Aorta (tissue), 5 donors: ENCODE results near the gene GPR146. TPM values are rescaled to one million over a fixed set of nuclear protein-coding genes. Genes with fewer than 3 reads are reported as not detected.

Source experiments
- ATAC-seq: fragments of 200-7000 bp; cut with Tn5 transposase; one replicate; pipeline ENCODE4 v1.9.1; 2022; ENCODE audit warnings: moderate library complexity; ENCODE audit not compliant: low FRiP score
- DNase-seq, 2 donors: peaks; one replicate each; pipeline ENCODE4 v3.0.0-alpha.2; 2020
- H3K27ac ChIP-seq, 2 donors: one replicate each; pipeline ENCODE4 v1.5.1; 2013; ENCODE audit warnings: low read length in 2 of 2, mild to moderate bottlenecking in 2 of 2, moderate library complexity in 2 of 2, control low read depth in 1 of 2, inconsistent platforms in 1 of 2, low read depth in 1 of 2
- H3K27me3 ChIP-seq, 2 donors: one replicate each; pipeline ENCODE4 v1.6.1; 2013; ENCODE audit warnings: control low read depth in 1 of 2, low read length in 1 of 2, mild to moderate bottlenecking in 1 of 2, moderate library complexity in 1 of 2; ENCODE audit not compliant: insufficient read depth in 2 of 2, control insufficient read depth in 1 of 2
- H3K36me3 ChIP-seq, 2 donors: one replicate each; pipeline ENCODE4 v1.6.1; 2013; ENCODE audit warnings: control low read depth in 1 of 2, low read length in 1 of 2, mild to moderate bottlenecking in 1 of 2; ENCODE audit not compliant: insufficient read depth in 2 of 2, control insufficient read depth in 1 of 2
- H3K4me1 ChIP-seq, 2 donors: one replicate each; pipeline ENCODE4 v1.6.1; 2013; ENCODE audit warnings: low read length in 2 of 2, control low read depth in 1 of 2, mild to moderate bottlenecking in 1 of 2, moderate library complexity in 1 of 2; ENCODE audit not compliant: insufficient read depth in 2 of 2, control insufficient read depth in 1 of 2
- H3K4me3 ChIP-seq, 2 donors: one replicate each; pipeline ENCODE4 v1.5.1; 2013; ENCODE audit warnings: low read length in 2 of 2, control low read depth in 1 of 2, mild to moderate bottlenecking in 1 of 2
- H3K9me3 ChIP-seq: one replicate; pipeline ENCODE4 v1.6.1; 2013; ENCODE audit warnings: mild to moderate bottlenecking, low read length; ENCODE audit not compliant: control insufficient read depth
- WGBS, 2 donors: extraction: QIAGEN DNeasy Blood & Tissue Kit; methylation state at CpG; one replicate each; pipeline ENCODE4 v1.1.7; 2013; 5-methylcytosine and 5-hydroxymethylcytosine counted together
- intact Hi-C, 2 donors: fragments of 100-400 bp; cut with DNase I; formaldehyde crosslinking; loops; one replicate each; pipeline versions ENCODE4 v1.14.2 to v1.15.0; 2022
- polyA plus RNA-seq, 2 donors: library from polyadenylated mRNA; stranded (reverse); fragments of 200-250 nt; gene quantifications; one replicate each; pipeline ENCODE4 v1.2.3, GENCODE V29; 2013
- total RNA-seq, 2 donors: library from RNA; stranded (reverse); fragmentation: NEBNext Ultra II Directional; extraction: Animal tissue kit (Norgen Biotek cat#: 25700); gene quantifications; one replicate each; pipeline ENCODE4 v1.2.1, GENCODE V29; 2021
- donor health status: healthy with polysubstance abuse.
- donor health status: Bipolar disorder and iron deficiency.
- donor health status: DM: no; HTN: no; CAD: no.
- donor health status: DM: no; HTN: no; CAD: no.
- donor health status: DM: yes; HTN: yes; CAD: no.

Gene GPR146
- total and polyA plus RNA-seq, 4 donors = 2.2 to 44.2 (median 10.4) TPM

DNA sequence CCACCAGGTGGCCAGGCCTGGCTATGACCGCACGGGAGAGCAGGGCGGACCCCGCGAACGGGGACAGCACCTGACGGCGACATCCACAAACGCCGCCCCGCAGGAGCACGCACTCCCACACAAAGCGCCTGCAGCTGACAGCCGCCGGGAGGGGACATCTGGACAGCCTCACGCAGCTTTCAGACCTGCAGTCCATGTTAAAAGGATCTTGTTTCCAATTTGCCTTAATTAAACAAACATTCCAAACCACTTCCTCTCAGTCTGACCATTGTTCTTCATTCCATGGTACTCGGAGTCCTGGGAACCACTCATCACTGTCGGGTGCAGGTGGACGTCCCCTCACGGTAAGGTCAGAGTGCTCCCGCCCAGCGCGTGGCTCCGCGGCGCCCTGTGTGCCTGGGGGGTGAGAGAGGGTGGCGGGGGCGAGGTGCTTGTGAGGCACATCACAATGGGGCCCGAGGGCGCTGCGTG lies 37.6 kb downstream of the GPR146 start:
- intact Hi-C loops = no loop called here

DNA sequence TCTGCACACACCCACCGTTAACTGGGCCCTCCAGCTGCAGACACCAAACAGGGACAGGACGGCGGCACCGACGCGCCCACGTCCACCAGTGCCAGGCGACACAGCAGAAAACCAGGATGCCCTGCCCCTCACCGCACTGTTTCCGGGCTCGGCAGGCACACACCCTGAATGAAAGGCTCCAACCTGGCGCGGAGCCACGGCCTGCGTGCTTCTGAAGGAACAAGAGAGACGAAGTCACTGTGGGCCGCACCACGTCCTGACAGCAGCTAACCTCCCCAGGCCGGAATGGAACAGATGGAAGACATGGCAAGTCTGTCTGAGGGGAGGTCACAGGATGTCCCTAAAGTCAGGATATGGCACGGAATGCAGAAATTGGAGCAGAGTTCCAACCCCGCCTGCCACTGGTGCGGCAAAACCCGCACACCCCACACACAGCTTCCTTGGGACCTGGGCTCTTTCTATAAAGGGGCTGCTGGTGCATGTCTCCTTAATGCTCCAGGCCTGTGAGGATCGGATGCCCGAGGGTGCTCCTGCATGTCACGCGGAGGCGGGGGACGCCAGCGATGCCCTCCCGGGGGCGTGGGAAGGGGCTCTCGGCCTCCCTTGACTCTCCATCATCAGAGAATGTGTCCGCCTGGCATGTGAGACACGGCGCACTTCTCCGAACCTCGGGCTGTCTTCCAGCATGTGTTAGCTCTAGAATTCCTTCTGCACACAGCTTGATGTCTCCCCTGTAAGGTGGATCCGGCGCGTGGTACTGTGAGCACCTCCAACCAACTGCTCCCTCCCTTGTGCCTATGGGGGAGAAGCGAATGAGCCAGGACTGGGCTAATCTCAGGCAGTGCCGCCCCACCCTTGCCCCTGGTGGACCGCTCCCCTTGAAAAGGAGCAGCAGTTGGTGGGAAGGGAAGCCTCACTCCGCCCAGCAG lies 39.6 kb downstream of the GPR146 start:
- Histone ChIP-seq H3K9me3 (no peaks in the 10 kb centered on the region), H3K27me3 (no peaks in the 10 kb centered on the region), H3K27ac (no peak overlapping the region), H3K36me3 (no peaks in the 10 kb centered on the region), H3K4me1 (no peaks in the 10 kb centered on the region), H3K4me3 (no peak overlapping the region)
- intact Hi-C loops = no loop called here
- WGBS, 2 donors = 93 to 95% methylated on average over 45 of the region's 45 CpGs
- no peak for DNase-seq
- no peak for ATAC-seq

More for the DNA sequence above, 37.6 kb downstream of the GPR146 start:
- ATAC-seq = no peak
- no peaks in the 10 kb centered on the region for H3K9me3 ChIP-seq
- no peak for DNase-seq
- H3K27me3 ChIP-seq = no peaks in the 10 kb centered on the region
- H3K36me3 ChIP-seq = no peaks in the 10 kb centered on the region
- no peaks in the 10 kb centered on the region for H3K4me1 ChIP-seq
- no peak overlapping the region for H3K4me3 ChIP-seq
- WGBS, 2 donors = 92 to 95% methylated on average over 31 of the region's 31 CpGs
- H3K27ac ChIP-seq = no peak overlapping the region

DNA sequence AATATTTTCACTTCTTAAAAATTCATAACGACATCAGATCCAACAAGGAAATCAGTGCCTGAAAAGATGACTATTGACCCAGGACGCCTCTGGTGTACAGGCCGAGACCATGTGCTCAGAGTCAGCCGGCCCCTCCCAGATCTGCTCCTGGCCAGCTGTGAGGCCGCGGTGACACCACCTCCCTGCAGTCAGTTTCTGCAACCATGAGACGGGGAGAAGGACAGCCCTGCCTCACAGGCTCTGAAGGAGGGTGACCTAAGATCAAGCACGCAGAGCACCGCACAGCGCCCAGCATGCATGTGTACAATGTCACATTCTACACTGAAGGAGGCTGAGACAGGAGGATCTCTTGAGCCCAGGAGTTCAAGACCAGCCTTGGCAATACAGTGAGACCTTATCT lies 40.9 kb downstream of the GPR146 start:
- no peak for DNase-seq
- Histone ChIP-seq H3K27ac (no peak overlapping the region), H3K4me3 (no peak overlapping the region), H3K9me3 (no peaks in the 10 kb centered on the region), H3K4me1 (no peaks in the 10 kb centered on the region), H3K36me3 (no peaks in the 10 kb centered on the region), H3K27me3 (no peaks in the 10 kb centered on the region)
- ATAC-seq = no peak
- 90 to 92% methylated on average over 10 of the region's 10 CpGs for WGBS, 2 donors
- intact Hi-C loops = loop anchor here (5.0 kb wide), 1 partner anchor 52 kb away; a partner anchor contains a TSS

DNA sequence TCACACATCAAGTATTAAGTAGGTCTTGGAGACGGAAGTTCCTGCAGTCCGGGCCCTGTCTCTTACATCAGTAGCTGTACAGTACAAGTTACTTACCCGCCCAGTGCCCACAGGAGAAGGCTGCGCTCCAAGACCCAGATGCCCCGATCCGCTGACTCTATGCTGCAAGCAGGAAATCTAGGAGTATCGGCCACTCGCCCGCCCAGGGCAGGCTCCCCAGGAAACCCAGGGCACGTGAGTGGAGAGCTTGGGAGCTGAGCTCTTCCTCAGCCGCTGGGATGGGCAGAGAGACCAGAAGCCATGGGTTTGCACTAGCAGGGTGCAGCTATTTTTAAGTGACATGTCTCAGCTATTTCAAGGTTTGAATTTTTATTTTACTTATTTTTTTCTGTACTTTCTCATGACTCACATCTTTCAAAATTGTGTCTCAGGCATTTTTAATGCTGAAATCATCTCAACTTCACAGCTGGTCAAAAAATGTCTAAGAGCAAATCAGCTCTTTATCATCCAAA lies 41.6 kb downstream of the GPR146 start:
- Histone ChIP-seq H3K4me3 (no peak overlapping the region), H3K4me1 (no peaks in the 10 kb centered on the region), H3K27ac (peak overlapping the region in 1 of 2 donors; percentile 22), H3K9me3 (no peaks in the 10 kb centered on the region), H3K36me3 (no peaks in the 10 kb centered on the region), H3K27me3 (no peaks in the 10 kb centered on the region)
- no peak for DNase-seq
- ATAC-seq = no peak
- WGBS, 2 donors = 28 to 41% methylated on average over 11 of the region's 11 CpGs
- intact Hi-C loops = loop anchor here (2.0 to 5.0 kb wide), 2 partner anchors 37 to 51 kb away; a partner anchor contains a TSS

DNA sequence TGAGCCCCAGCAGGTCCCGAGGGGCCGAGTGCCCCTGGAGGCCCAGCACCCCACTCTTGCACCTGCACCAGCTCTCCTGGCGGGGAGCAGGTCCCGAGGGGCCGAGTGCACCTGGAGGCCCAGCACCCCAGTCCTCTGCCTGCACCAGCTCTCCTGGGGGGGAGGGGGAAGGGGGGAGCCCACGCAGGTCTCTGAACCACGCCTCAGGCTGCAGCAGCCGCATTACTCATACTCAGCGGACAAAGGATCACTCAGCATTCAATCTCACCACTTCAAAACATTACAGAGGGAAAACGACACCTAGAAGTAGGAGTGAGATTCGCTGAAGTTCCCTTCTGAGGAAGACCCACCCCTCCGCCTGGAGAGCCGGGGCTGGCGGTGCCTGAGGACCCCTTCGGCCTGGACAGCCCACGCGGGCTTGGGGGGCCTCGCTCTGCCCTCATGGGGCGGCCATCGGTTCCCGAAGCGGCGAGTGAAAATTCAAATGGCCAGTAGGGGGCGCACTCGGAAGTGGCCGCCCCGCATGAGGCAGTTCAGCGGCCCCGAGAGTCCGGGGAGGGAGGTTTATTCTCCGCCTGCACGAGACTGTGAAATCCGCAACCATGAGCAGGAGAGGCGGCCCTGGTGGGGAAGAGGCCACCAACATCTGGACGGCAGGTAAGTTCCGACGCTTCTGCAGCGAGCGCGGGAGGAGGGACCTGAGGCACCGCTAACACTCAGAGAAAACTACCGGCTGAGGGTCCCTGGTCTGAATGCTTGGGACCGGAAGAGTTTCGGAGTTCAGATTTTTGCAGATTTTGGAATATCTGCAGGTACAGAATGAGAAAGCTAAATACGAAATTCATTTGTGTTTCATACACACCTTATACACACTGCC lies 42.5 kb downstream of the GPR146 start:
- WGBS, 2 donors = 4 to 6% methylated on average over 45 of the region's 45 CpGs
- no peaks in the 10 kb centered on the region for H3K27me3 ChIP-seq
- H3K36me3 ChIP-seq = no peaks in the 10 kb centered on the region
- no peaks in the 10 kb centered on the region for H3K9me3 ChIP-seq
- peak; percentile 82 to 93 for DNase-seq
- no peak overlapping the region for H3K4me3 ChIP-seq
- no peaks in the 10 kb centered on the region for H3K4me1 ChIP-seq
- intact Hi-C loops = loop anchor here (2.0 to 5.0 kb wide), 2 partner anchors 36 to 50 kb away; a partner anchor contains a TSS
- H3K27ac ChIP-seq = no peak overlapping the region
- ATAC-seq = peak; percentile 86

DNA sequence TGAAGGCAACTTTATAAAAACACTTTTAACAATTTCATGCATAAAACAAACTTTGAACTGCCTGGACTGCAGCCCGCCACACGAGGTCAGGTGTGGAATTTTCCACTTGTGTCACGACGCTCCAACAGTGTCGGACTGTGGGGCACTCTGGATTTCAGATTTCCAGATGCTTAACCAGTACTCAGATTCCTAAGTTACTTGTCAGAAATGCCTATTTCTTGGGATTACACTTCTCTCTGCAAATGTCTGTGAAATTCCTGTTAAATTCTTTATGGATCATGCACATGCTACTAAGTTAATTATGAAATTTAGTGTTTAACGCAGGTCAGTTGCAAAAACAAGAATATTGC lies 43.1 kb downstream of the GPR146 start:
- Histone ChIP-seq H3K27ac (no peak overlapping the region), H3K27me3 (no peaks in the 10 kb centered on the region), H3K9me3 (no peaks in the 10 kb centered on the region), H3K36me3 (no peaks in the 10 kb centered on the region), H3K4me1 (no peaks in the 10 kb centered on the region), H3K4me3 (no peak overlapping the region)
- WGBS, 2 donors = 8 to 11% methylated on average over 6 of the region's 6 CpGs
- ATAC-seq = no peak
- intact Hi-C loops = loop anchor here (2.0 to 5.0 kb wide), 2 partner anchors 35 to 50 kb away; a partner anchor contains a TSS
- no peak for DNase-seq

DNA sequence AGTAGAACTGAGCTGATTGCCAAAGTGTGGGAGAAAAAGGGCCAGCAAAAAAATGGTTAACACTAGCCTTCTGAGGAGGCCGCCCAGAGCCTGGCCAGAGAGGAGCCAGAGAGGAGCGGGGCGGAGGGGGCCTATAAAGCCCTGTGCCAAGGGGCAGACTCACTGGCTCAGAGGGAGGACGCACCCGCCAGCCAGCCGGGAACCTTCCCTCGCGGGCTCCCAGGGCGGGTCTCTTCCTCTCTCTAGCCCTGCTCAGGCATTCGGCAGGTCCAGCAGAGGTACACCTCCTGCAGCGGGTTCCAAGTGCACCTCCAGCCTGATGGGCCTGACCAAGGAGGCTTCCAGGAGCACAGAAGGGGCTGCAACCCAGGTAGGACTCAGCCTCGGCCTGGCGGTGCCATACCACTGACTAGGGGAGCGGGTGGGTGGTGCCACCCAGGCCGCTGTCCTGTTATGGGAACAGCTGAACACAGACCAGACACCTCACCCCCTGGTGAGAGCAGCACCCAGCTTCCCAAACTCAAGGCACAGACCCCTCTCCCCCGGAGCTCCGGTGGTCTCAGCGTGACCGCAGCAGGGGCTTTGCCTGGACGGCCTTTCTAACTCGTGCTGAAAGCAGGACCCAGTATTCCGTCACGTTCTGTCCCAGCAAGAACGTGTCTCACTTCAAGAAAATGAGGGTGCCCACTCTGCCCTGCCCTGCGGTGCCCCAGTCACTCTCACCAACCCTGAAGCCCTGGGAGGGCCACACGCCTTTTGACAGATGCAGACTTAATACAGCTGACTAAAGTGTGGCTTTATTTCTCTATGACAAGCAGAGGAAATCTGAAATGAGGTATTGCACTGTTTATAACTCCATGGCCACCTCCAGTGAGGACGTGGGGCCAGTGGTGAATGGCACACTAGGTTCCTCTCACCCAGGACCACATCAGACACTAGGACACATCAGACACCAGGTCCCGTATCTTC lies 43.9 kb downstream of the GPR146 start, which contains the start of gene GPER1:
TSS of gene GPER1 (plus strand) at position 162 of the 969 bp plus-strand sequence. CDS start 3,616 bp downstream, outside the sequence.
- intact Hi-C loops = loop anchor here (2.0 to 5.0 kb wide), 2 partner anchors 35 to 49 kb away; a partner anchor contains a TSS
- 9 to 10% methylated on average over 26 to 28 of the region's 28 CpGs for WGBS, 2 donors
- H3K27ac ChIP-seq = peak within 1 kb of the TSS in 1 of 2 donors; percentile 52

More for the DNA sequence above, 43.9 kb downstream of the GPR146 start, which contains the start of gene GPER1:
- Histone ChIP-seq H3K36me3 (no peaks in the 10 kb centered on the region), H3K27me3 (no peaks in the 10 kb centered on the region), H3K9me3 (no peaks in the 10 kb centered on the region), H3K4me3 (peak within 1 kb of the TSS in 1 of 2 donors; percentile 8), H3K4me1 (no peaks in the 10 kb centered on the region)
- DNase-seq (peak; percentile 73 to 89), ATAC-seq (peak; percentile 83)
